NCI-H526 treated with DMSO at 0.1 percent for 48 hours (cell line): Measurements from ENCODE around the gene ISLR2.

Experiments used
- DNase-seq: peaks from one replicate; lab custom pipeline; 2025; lab: John Stamatoyannopoulos, UW

The ISLR2 gene

GRCh38 chr15:74178326-74179100 lies 48.1 kb downstream of the ISLR2 start:
- no peak for DNase-seq

GRCh38 chr15:74179101-74179841 lies 48.9 kb downstream of the ISLR2 start:
- no peak for DNase-seq

- no peak for DNase-seq
Measured at GRCh38 chr15:74179983-74180880, 49.8 kb downstream of the ISLR2 start.

GRCh38 chr15:74180881-74181602 lies 50.7 kb downstream of the ISLR2 start:
- no peak for DNase-seq

- no peak for DNase-seq
Measured at GRCh38 chr15:74182131-74182530, 51.7 kb downstream of the ISLR2 start.

GRCh38 chr15:74184582-74185091 lies 54.3 kb downstream of the ISLR2 start:
- no peak for DNase-seq

- DNase-seq: no peak
Measured at GRCh38 chr15:74185710-74186348, 55.4 kb downstream of the ISLR2 start.
